GM21381 (cell line): ENCODE results near the gene PIEZO2.

Experiments
- ATAC-seq: cut with Tn5 transposase; IDR thresholded peaks from one replicate; pipeline ENCODE4 v1.9.1; 2021; ENCODE audit warnings: mild to moderate bottlenecking, moderate library complexity; ENCODE audit not compliant: unreplicated experiment

PIEZO2 gene

DNA sequence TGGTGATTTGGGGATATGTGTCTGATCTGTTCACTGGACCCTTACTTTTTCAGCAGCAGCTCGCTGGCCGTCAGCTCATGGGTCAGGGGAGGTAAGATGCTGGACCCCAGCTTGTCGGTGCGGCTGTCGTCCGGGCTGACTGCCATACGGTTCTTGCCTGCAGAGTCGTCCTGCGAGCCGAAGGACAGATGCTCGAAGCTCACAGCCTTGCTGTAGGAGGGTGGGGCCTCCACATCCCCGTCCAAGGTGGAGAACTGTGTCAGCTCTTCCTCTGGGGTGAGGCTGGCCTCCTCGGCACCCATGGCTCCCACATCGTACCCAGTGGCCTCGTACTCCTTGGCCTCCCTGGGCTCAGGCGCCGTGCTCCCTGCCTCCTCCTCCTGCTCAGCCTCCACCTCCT lies 444.1 kb downstream of the PIEZO2 start:
- no peak for ATAC-seq

DNA sequence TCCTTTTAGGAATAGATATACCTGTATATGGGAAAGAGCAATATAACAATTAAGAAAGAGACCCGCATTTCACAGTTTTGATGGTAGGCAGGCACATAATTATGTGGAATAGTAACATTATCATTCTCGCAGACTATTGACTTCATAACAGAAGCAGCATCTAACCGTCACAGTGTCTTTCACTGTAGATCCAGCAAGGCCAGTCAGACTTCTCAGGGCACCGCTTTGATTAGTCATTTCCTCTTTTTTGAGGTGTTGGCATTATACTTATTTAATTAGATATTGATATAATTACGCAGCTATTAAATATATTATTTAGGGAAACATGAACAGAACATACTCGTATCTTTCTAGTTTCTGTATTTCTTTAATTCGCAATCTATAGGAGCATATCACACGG lies 447.2 kb downstream of the PIEZO2 start:
- no peak for ATAC-seq

DNA sequence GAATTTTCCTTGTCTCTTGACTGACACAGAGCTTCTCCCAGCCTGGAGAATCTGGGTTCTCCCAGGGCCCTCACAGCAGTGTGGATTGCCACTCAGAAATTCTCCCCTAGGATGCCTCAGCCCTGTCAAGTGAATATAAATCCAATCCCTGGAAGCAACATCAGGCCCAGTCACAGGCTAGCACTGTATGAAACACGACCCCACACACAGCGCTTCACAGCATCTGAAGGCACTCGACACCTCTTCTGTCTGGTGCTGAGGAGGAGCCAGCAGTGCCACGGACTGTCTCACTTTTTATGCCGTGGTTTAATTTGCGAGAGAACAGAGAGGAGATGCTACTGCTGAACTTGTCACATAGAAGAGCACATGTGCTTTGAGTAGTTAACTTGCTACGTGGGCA lies 459.0 kb downstream of the PIEZO2 start:
- no peak for ATAC-seq

DNA sequence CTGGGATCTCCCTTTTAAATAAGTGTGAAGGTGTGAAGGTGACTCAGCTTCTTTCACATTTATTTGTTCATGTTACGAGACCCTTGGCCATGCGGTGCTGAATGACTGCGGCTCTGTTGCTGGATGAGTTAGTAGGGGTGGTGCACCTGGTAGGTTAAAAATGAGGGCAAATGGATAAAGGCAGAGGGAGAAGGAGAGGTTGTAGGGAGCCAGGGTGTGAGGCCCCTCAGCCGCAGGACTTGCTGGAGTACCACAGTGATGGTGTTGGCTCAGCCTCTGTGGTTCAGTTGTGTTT lies 459.4 kb downstream of the PIEZO2 start:
- ATAC-seq, result no peak

DNA sequence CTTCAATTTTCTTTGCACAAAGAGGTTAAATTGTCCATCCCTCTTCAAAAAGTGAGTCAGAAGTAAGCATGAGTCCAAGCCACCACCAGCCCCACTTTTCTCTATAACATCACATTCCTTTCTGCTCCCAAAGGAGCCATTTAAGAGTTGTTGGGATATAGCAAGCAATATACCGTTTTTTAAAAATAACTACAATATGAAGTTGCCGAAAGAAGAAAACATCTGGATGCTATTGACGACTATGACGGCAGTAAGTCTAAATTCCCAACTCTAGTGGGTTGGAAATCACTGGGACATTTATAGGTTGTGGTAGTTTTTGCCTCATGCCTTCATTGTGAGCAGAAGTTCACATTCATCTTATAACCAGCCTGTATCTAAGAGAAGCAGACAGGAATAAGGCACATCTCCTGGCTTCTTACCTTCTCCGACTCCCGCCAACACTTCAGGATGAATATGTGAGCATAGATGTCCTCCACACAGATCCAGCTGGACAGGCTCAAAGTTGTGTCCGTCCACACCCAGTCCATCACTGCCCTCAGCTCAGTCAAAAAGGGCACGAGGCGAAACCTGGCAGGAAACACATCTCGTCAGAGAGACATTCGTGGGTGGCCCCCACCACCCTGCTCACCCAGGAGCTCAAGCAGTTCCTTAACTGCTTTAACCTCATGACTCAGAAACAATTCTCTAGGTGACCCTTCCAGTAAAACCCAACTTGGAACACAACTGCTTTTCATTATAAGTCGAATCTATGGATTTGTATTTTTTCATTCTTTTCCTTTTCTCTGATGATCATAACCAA lies 459.9 kb downstream of the PIEZO2 start:
- ATAC-seq, result no peak

GRCh38 chr18:10688766-10689165 lies 460.6 kb downstream of the PIEZO2 start:
- no peak for ATAC-seq

DNA sequence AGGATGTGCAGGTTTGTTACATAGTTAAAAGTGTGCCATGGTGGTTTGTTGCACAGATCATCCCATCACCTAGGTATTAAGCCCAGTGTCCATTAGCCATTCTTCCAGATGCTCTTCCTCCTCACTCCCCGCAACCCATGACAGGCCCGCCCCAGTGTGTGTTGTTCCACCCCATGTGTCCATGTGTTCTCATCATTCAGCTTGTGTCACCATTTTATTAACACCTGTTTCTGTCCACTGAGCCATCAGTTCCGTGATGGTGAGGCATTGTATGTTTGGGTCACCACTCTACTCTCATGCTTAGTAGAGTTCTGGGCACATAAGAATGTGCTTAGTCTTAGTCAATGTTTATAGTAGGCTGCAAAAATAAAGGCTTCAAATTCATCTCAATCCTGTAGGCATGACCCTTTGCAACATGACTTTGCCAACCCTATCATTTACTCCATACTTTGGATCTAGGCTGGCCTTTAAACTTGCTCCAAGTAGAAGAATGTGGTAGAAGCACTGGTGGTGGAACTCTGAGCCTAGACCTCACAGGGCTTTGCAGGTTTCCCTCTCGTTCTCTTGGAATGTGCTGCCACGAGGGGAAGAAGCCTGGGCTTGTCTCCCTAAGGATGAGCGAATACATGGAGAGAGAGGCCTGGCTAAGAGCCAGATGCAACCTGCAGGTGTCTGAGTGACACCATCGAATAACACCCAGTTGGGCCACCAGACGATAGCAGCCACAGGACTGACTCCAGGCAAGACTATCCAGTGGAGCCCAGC lies 462.0 kb downstream of the PIEZO2 start:
- ATAC-seq, result no peak

GRCh38 chr18:10686308-10686707 lies 463.1 kb downstream of the PIEZO2 start:
- no peak for ATAC-seq

DNA sequence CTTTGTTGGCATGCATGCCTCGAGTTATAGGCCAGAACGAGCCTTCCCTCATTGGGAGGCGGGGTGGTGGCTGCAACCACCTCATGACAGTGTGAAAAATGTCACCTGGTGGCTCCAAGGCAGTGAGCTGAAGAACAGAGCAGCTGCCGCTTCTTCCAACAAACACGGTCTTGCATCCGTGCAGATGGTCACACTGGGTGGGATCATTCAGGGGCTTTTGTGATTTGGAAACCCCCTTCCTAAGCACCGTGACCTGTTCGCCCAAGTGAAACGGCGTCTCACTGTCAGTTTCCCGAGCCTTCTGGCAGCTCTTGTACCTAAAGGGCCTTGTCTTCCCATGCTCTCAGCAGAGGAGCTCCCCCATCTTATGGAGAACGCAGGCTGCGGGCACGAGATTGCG lies 463.9 kb downstream of the PIEZO2 start:
- no peak for ATAC-seq

- ATAC-seq, result no peak
Measured at GRCh38 chr18:10682368-10682714, 467.0 kb downstream of the PIEZO2 start.

DNA sequence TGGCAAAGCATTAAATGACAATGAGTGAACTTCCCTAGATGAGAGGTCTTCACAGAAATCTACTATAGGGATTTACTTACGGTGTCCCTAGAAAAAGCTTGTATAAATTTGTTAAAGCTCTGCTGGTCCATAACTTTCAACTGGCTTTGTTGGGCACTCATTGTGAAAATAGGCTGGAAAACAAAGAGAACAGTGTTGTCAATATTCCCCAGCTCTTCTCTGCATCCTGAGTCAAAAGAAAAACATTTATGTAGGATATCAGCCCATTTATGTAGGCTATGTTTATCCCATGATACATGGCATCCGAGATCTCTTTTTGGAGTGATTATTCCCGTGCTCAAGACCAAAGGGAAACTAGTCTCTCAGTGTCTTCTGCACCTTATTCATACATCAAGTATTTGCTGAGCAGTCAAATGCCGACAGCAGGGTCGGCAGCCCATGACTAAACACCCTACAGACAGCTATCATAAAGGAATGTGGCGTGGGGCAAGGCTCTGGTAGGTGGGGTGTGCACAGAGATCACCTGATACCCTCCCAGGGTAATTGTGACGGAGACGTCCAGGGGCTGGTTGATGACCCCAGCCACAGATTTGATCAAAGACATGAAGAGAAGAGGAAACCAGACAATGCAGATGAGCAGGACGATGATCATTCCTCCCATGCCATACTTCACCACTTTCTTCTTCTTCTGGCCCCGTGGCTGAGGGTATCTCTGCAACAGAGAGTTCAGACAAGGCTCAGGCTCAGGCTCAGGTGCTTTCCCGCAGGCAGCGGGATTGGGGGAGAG lies 467.6 kb downstream of the PIEZO2 start:
- no peak for ATAC-seq

GRCh38 chr18:10680271-10680596 lies 469.1 kb downstream of the PIEZO2 start:
- ATAC-seq, result no peak

DNA sequence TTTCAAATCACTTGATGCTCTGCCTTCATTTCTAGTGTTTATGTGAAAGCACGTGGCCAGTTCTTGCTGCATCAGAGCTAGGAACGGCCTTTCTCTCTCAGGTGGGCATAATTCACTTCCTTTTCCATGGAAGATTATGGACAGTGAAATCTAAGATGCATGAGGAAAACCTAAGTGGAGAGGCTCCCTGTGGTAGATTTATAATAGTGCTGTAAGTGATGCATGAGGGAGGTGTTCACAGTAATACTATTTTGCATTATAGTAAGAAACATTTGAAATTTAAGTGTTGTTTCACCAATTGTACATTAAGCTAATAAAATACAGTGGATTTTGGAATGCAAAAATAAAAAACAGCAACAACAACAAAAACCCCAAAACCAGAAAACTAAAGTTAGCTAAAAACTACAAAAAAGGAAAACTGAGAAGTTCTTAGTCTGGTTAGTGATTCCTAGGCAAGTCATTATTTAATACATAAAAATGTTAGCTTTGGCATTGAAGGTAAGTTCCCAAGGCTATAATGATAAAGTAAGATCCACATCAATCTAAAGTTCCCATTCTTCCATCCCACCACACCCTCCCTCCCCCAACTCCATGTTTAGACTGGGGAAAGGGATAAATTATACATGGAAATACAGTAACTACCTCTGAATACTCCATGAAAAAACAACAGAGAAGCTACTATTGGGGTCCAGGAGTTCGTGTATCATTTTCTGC lies 469.7 kb downstream of the PIEZO2 start:
- ATAC-seq, result no peak

- no peak for ATAC-seq
Measured at GRCh38 chr18:10671441-10671840, 477.9 kb downstream of the PIEZO2 start.

DNA sequence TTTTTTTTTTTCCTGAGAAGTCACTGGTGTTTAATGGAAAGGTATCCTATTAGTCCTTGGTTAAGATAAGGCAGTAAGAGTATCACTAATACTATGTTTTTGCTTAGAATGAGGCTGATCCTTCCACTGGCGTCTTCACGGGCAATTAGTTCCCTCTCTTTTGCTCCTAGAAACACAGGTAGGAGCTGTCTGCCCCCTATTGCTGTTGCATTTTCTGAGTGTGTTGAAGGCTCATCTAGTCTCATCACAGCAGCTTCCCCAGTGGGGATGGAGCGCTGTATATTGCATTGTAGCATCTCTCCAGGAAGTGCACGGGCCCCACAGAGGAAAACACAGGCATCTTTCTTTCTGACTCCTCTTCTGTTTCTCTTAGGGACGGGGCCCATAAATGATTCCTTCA lies 478.5 kb downstream of the PIEZO2 start:
- no peak for ATAC-seq

GRCh38 chr18:10669441-10670100 lies 479.8 kb downstream of the PIEZO2 start:
- ATAC-seq, result no peak

DNA sequence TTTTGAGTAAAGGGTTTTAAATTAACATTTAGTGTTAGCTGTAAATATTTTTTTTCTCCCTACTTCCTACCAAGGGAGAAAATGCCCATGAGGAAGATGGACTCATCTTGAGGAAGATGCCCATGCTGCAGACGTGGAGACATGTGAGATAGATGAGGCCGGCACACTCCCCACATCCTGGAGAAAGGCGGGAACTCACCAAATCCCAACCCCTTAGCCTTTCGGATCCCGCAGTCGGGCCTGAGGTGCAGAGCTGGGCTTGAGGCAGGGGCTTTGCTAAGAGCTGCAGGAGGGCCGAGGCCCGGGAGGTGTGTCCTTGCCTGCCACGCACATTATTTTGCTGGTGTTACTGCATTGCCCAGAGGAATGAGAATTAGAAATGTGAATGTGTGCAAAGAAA lies 485.6 kb downstream of the PIEZO2 start:
- no peak for ATAC-seq

DNA sequence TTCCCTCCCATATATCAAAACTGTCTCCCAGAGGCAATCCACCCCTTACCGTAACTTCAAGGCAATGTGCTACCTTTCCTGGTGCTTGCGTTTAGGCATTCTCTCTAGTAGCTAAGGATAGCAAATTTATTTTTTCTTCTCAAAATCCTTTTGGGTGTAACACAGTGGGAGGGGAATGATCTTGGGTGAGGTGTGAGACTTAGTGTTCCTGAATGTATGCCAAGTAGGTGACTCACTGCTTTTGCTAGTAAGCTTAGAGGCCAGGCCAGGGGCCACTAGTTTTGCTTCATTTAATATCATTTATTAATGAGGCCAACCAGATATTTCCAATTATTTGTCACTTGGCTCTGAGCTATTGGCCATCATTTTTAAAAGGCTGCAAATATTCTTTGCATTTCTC lies 488.1 kb downstream of the PIEZO2 start:
- no peak for ATAC-seq

GRCh38 chr18:10660179-10660884 lies 489.0 kb downstream of the PIEZO2 start:
- ATAC-seq, result no peak

GRCh38 chr18:10659594-10659993 lies 489.8 kb downstream of the PIEZO2 start:
- ATAC-seq, result no peak
